Measurements from ENCODE around the gene LSM4.

The LSM4 gene

DNA sequence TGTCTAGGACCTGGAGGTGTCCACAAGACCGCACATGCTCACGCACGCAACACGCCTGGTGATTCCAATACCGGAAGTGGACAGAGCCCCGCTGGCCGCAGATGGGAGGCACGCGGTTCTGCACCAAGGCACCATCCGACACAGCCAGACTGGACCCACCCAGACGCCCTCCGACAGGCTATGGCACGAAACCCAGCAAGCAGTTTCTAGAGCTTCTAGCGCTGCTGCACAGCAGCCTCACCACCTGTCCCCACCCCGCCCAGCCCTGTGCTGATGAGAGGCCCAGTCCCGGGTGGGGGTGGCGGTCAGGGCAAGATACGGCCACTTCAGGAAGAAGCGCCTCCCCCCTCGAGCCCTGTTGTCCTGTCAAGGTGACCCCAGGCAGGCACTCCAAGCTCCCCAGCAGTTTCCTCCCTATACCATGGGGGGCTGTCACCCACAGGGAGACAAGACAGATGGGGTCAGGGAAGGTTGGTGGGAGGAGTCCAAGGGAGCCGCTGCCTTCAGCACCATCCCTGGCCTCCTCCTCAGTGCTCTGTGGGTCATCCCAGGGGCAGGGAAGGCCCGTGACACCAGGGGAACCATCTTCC, 11.3 kb downstream of the LSM4 start:
- in situ Hi-C loops (cut with MboI; ENCODE audit: low sequenced_read_pairs), result no loop called here

DNA sequence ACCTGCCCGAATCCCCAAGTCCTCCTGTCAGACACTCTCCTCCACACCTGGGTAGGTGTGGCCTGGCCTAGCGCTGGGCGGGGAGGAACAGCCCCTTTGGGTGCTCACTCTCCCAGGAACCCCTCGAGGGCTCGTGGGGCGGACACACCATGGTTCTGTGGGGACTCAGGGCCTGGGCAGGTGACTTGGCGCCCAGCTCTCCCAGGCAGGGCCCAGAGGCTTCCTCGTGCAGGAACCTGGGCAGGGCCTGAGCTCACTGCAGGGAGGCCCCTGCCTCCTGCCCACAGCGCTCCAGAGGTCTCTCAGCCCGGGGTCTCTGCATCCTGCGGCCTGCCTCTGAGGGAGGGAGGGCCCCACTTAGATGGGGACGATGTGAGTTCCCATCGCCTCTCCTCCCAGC, 11.9 kb downstream of the LSM4 start:
- in situ Hi-C loops (cut with MboI; ENCODE audit: low sequenced_read_pairs), result no loop called here

GRCh38 chr19:18310118-18310909, 12.6 kb downstream of the LSM4 start:
- in situ Hi-C loops (cut with MboI; ENCODE audit: low sequenced_read_pairs), result no loop called here

DNA sequence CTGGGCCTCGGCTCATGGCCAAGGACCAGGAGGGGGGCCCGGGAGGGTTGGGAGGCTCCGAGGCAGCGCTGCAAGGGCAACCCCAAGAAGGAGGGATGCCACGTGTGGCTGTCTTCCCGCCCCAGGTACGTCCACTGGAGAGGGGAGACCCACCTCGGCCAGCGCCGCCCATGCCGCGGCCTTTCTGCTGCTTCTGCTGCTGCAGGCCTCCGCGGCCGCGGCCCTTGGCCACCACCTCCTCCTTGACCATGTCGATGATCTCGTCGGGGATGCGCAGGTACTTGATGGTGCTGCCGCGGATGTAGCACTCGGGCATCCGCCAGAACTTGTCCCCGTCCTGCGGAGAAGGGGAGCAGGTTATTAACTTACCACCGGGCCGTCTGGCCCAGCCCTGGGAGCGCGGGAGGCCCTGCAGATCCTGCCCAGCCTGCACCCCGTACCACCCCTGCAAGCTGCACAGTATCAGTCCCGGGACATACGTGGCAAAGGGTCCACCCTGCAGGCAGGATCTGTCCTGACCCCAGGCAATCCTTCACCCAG, 13.3 kb downstream of the LSM4 start:
- in situ Hi-C loops (cut with MboI; ENCODE audit: low sequenced_read_pairs), result no loop called here

DNA sequence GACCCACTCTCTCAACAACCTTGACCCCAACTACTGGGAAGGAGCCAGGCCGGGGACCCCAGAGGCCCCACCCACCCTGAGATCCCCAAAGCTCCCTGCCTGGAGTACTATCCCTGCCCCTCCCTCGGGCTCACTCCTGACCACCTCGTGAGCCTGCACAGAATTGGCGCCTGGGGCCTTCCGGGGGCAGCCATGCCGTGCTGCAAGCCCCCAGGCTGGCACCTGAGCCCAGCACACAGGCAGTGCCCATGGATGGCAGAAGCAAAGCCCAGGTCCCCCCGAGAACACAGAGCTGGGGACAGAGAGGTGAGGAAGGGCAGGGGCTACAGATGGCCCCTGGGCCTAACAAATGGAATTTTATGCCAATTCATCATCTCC, 13.9 kb downstream of the LSM4 start:
- in situ Hi-C loops (cut with MboI; ENCODE audit: low sequenced_read_pairs), result no loop called here

- in situ Hi-C loops (cut with MboI; ENCODE audit: low sequenced_read_pairs), result no loop called here
These were observed 14.6 kb downstream of the LSM4 start for GRCh38 chr19:18308051-18308947.

DNA sequence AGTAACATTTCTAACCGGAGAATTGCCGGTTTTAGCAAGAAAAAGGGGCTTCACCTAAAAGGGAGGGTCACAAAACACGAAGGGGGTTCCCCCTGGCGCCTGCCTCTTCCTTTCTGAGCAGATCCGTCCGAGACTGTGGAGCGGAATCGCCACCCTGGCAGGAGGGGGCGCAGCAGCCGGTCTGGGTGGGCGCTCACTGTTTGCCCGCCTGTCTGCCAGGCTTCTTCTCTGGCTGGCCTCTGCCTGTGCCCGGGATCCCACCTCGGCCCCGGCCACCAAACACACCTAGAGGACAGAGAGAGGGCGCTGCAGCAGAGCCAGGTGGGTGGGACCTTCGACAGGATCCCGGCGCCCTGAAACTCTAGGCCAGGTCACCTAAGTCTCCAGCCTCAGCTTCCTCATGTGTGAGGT, 15.6 kb downstream of the LSM4 start:
- in situ Hi-C loops (cut with MboI; ENCODE audit: low sequenced_read_pairs), result no loop called here

- in situ Hi-C loops (cut with MboI; ENCODE audit: low sequenced_read_pairs), result no loop called here
These were observed 16.0 kb downstream of the LSM4 start for GRCh38 chr19:18306888-18307260.

GRCh38 chr19:18306209-18306887, 16.5 kb downstream of the LSM4 start:
- in situ Hi-C loops (cut with MboI; ENCODE audit: low sequenced_read_pairs), result no loop called here

DNA sequence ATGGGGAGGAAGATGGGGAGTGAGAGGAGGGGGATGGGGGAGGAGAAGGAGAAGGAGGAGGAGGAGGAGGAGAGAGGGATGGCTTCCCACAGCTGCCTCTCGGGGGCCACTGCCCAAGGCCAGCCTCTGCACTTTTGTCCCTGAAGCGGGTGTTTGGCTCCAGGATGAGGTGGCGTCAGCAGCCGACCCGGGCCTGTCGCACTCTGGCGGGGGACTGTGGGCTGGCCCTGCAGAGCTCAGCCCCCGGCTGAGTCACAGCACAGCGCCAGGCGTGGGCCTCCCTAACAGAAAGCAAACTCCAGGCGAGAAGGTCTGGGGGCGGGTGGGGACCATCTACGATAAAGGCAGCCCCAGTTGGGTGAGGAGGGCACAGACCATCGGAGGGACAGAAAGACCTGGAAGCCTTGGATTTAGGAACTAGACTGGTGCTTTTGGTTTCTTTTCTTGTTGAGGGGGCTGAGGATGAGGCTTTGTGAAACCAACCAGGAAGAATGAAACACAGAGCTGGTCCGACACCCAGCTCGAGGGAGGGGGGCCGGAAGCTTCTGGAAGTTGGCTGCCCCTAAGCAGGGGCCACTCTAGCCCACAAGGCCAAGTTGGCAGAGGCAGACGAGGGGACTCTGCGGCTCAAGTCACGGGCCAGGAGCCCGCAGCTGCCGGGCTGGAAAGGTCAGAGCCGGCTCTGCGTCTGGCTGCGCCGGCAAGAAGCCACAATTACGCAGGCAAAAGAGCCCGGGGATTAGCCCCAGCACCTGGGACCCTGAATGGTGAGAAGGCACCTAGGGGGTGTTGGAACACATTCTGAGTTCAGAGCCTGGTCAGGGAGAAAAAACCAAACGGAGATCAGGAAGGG, 18.2 kb downstream of the LSM4 start:
- in situ Hi-C loops (cut with MboI; ENCODE audit: low sequenced_read_pairs), result no loop called here

GRCh38 chr19:18304208-18304457, 18.7 kb downstream of the LSM4 start:
- in situ Hi-C loops (cut with MboI; ENCODE audit: low sequenced_read_pairs), result no loop called here

DNA sequence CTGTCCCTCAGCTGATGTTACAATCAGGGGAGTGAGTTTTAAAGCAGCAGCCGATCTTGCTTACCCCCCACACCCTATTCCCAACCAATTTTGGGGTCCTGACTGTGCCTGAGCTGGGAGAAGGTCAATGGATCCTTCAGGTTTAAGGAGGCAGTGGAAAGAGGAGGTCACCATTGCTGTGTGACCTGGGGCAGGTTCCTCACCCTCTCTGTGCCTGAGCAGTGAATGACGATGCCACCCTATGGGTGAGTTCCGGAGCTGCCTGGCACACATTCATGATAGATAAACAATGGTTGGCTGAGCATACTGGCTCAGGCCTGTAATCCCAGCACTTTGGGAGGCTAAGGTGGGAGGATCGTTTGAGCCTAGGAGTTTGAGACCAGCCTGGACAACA, 21.2 kb downstream of the LSM4 start:
- in situ Hi-C loops (cut with MboI; ENCODE audit: low sequenced_read_pairs), result no loop called here

DNA sequence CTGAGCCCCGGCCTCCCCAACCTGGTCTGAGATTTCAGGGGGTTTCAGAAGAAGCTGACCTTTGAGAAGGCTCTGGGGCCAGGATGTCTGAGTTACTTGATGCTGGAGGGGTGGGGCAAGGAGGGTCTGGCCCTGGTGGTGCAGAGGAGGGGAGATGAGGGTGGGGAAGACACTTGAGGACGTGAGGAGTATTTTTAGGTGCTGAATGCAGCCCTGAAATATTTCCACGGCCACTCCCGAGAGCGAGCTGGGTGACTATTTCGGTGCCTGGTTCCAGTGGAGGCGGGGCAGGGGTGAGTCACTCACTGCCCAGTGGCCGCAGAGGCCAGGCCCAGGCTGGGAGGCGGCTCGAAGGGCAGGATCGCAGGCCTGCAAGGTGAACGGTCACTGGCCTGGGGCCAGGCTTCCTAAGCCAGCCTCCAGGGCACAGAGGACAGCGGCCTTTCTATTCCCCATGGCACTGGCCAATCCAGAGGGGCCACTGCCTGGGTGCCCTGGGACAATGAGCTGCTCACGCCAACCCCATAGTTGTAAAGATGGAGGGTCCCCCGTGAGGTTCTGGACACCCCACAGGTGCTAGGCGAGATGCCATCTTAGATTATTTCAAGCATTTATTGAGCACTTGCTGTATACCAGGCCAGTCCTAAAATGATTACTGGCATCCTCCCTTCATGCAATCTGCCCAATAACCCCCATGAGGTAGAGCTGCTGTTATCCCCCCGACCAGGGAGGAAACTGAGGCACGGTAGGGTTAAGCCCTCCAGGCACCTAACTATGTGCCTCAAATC, 21.8 kb downstream of the LSM4 start:
- in situ Hi-C loops (cut with MboI; ENCODE audit: low sequenced_read_pairs), result no loop called here

- in situ Hi-C loops (cut with MboI; ENCODE audit: low sequenced_read_pairs), result no loop called here
These were observed 23.2 kb downstream of the LSM4 start for GRCh38 chr19:18299654-18300053.

- in situ Hi-C loops (cut with MboI; ENCODE audit: low sequenced_read_pairs), result no loop called here
These were observed 24.3 kb downstream of the LSM4 start for GRCh38 chr19:18298601-18299000.

- in situ Hi-C loops (cut with MboI; ENCODE audit: low sequenced_read_pairs), result no loop called here
These were observed 25.6 kb downstream of the LSM4 start for GRCh38 chr19:18297308-18297707.

DNA sequence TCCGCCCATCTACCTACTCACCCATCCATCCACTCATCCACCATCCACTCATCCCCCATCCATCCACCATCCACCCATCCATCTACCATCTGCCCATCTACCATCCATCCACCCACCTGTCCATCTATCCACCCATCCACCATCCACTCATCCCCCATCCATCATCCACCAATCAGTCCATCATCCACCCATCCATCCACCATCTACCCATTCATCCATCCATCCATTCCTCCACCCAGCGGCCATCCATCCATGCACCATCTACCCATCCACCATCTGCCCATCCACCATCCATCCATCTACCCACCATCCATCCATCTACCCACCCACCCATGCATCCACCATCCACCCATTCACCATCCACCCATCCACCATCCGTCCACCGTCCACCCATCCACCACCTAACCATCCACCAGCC, 27.8 kb downstream of the LSM4 start:
- in situ Hi-C loops (cut with MboI; ENCODE audit: low sequenced_read_pairs), result no loop called here

DNA sequence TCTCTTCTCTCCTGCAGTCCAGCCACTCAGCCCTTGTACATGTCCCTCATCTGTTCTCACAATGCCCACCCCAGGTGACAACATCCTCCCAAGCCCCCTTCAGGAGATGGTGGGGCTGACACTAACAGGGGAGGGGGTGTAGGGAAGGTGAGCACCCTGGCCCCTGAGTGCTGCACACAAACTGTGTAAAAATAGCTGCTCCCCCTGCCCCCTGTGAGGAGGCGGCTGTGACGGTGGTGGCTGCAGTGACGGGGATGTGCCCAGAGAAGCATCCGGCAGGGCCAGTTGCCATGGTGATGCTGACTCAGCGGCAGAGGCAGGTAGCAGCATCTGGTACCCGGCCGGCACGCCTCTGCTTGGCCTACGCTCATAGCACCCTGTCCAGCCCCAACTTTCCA, 28.4 kb downstream of the LSM4 start:
- in situ Hi-C loops (cut with MboI; ENCODE audit: low sequenced_read_pairs), result no loop called here

- in situ Hi-C loops (cut with MboI; ENCODE audit: low sequenced_read_pairs), result no loop called here
These were observed 29.0 kb downstream of the LSM4 start for GRCh38 chr19:18293642-18294466.
